ENCODE measurements around the gene FANCC.
A peak's percentile ranks its signal among the peaks of the same experiment; 100 is the strongest.

Gene FANCC

GRCh38 chr9:95092262-95093072 is 225.0 kb downstream of the FANCC start:
- DNase-seq (ENCODE audit: low read depth, low spot score): peak; percentile 68
- peak overlapping the region; percentile 95 for H3K27ac ChIP-seq

DNA sequence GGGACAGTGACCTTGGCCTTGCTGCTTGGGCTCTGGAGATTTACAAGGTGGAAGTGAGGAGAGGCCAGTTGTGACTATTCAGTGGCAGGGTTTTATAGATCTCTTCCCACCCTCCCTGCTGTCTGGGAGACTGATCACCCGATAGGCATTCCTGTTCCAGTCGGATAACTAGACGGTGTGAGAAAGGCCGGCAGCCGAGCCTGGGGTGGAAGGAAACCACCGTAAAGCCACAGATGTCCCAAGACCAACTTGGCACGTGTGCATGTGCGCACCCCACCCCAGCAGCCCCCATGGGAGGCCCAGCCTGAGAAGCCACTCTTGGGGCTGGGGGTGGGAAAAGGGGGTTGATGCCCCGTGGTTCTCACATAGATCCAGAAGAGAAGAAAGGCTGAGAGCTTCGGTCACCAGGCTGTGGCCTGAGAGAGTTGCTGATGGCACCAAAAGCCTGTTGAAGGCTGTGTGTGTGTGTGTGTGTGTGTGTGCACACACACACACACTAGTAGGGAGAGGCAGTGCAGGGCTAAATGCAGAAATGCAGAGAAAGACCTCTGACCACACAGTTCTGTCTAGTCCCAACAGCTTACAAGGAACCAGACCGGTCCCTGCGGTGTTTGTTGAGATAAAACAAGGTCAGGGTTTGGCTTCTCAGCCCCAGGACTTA is 225.8 kb downstream of the FANCC start:
- H3K27ac ChIP-seq: peak overlapping the region; percentile 95
- no peak for DNase-seq (ENCODE audit: low read depth, low spot score)

GRCh38 chr9:95090871-95091577 is 226.5 kb downstream of the FANCC start:
- peak overlapping the region; percentile 95 for H3K27ac ChIP-seq
- no peak for DNase-seq (ENCODE audit: low read depth, low spot score)

DNA sequence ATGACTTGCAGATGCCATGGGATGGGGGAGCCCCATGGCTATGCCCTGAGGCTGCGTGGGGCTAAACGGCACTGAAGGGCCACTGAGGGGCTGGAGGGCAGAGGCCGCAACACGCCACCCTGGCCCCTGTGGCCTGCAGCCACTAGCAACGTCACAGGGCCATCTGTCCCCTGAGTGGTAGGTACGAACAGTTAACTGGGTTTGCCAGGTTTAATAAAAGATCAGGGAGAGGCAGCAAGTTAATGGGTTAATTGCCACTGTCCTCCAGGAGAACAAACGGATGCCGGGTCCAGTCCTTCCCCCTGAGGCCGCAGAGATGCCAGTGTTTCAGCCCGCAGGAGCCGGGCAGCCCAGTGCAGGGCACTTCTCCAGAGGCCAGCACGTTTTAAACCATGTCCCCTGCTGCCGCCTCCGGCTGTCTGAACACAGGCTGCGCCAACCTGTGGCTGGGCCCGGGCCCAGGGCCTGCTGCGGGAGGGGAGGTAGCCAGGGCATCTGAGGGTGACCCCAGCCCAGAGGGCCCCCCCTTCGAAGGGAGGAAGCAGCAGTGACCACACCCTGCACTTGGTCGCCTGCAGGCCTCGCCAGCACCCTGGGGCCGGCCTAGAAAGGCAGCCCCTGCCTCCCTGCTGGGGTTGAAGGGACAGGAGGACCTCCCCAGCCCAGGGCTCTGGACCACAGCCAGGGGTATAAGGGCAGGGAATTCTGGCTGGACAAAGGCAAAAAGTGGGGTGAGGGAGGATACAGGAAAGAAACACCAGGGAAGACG is 227.3 kb downstream of the FANCC start:
- peak overlapping the region; percentile 95 for H3K27ac ChIP-seq
- no peak for DNase-seq (ENCODE audit: low read depth, low spot score)

DNA sequence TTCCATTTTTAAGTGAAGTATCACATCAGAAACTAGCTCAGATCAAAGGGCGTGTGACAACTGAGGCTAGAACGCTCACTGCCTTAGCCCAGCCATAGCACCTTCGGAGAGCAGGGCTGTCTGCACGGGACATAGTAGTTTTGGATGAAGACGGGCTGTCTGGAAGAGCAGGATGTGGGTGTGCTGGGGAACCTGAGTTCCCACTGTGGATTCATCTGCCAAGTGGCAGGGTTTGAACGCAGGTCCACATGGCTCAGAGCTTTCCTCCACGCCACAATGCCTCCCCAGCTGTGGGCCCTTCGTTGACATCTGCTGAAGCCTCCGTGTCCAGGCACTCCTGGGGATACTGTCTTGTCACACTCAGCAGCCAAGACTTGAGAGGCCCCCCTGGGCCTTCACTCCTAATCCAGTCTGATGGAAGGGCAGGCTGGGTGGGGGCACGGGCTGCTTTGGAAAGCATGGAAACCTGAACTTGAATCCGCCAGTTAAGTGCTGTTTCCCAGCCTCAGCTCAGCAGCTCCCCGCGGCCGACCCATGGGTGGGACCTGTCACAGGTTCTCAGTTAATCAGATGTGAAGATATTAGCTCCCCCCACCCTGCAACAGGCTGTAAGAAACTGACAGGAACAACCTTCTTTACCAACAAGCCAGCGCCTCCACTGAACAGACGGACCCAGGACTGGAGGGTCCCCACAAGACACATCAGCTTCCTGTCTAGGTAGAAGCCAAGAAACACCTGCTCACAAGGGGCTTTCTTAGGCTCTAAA is 228.1 kb downstream of the FANCC start:
- peak overlapping the region; percentile 95 for H3K27ac ChIP-seq

DNA sequence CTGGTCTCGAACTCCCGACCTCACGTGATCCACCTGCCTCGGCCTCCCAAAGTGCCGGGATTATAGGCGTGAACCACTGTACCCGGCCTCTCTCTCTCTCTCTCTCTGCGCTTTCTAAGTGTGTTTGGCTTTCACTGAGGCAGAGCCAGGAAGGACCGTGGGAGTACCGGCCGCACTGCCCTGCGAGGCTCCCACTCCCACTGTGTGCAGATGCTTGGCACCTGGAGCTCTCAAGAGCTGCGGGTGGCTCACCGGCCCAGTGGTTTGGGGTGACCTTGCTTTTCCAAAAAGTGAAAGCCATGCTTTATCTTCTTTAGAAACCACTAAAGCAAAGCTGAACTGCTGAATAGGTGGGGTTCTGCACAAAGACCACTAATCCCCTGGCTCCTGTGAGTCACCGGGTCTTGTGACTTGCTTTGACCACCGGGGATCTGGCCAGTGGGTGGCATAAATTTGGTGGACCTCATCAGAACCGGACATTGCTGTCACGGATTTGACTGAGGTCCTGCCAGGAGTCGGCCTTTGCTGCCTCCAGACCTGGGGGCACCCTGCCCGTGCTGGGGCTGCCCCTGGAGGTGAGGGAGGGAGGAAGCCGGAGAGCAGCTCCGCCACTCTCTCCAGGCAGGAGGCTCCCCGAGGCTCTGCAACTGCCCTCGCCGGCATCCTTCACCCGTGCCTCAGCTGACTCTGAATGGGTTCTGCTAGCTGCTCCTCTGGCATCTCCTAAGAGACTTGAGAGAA is 228.9 kb downstream of the FANCC start:
- H3K27ac ChIP-seq: no peak overlapping the region
- DNase-seq (ENCODE audit: low read depth, low spot score): no peak

More for the DNA sequence above, 228.1 kb downstream of the FANCC start:
- no peak for DNase-seq (ENCODE audit: low read depth, low spot score)

- no peak for DNase-seq (ENCODE audit: low read depth, low spot score)
- peak overlapping the region; percentile 4 for H3K27ac ChIP-seq
Observed at GRCh38 chr9:95087659-95088242, 229.8 kb downstream of the FANCC start.

DNA sequence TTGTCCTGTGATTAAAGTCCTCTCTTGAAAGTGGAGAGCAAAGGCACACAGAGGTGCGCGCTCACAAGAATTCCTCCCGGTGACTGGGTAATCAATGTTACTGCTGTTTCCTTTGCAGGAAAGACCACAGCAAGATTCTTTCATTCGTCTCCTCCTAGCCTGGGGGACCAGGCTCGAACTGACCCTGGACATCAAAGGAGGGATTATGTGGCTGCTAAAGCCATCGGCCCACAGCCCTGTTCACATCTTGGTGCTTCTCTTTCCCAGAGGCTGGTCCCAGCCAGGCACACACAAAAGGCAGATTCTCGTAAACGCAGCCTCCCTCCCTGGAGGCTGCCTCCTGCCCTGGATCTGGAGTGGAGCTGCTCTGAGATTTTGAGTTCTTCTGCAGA is 230.9 kb downstream of the FANCC start:
- peak overlapping the region; percentile 16 for H3K27ac ChIP-seq
- no peak for DNase-seq (ENCODE audit: low read depth, low spot score)

DNA sequence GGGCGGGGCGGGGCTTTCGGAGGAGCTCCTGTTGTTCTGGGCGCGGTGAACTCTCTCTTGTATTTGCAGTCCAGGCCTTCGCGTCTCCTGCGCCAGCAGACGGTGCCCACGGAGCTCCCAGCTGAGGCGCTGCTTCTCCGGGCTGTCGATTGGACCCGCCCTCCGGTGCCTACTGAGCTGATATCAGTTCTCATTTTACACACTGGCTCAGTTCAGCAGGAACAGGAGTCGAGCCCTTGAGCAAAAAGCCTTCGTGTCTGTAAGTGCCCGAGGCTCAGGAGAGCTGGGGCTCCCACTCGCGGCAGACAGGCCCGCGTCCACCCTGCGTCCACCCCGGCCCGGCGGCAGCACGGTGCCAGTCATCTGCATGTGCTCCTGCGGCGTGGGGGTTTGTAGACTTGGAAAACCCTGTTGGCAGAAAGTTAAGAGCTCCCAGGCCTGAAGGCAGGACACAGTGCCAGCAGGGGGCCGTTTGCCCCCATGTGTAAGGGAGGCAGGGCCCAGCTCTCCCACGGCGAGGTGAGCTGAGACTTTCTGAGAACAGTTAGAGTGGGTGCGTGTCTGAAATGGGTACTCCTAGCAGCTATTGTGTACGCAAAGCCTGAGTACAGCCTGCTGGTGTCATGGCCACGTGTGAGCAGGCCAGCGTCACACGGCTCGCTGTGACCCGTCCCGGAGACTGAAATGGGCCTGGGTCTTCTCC is 231.5 kb downstream of the FANCC start:
- peak overlapping the region; percentile 16 for H3K27ac ChIP-seq
- no peak for DNase-seq (ENCODE audit: low read depth, low spot score)

GRCh38 chr9:95085036-95085770 is 232.3 kb downstream of the FANCC start:
- DNase-seq (ENCODE audit: low read depth, low spot score): no peak
- peak overlapping the region; percentile 12 for H3K27ac ChIP-seq

- peak overlapping the region; percentile 12 for H3K27ac ChIP-seq
- DNase-seq (ENCODE audit: low read depth, low spot score): no peak
Observed at GRCh38 chr9:95084254-95084934, 233.1 kb downstream of the FANCC start.

- DNase-seq (ENCODE audit: low read depth, low spot score): no peak
- no peak overlapping the region for H3K27ac ChIP-seq
Observed at GRCh38 chr9:95083086-95083768, 234.3 kb downstream of the FANCC start.

- DNase-seq (ENCODE audit: low read depth, low spot score): no peak
- no peak overlapping the region for H3K27ac ChIP-seq
Observed at GRCh38 chr9:95082401-95083084, 235.0 kb downstream of the FANCC start.

- no peak for DNase-seq (ENCODE audit: low read depth, low spot score)
- H3K27ac ChIP-seq: no peak overlapping the region
Observed at GRCh38 chr9:95081998-95082397, 235.5 kb downstream of the FANCC start.

GRCh38 chr9:95080961-95081647 is 236.4 kb downstream of the FANCC start:
- no peak for DNase-seq (ENCODE audit: low read depth, low spot score)
- no peak overlapping the region for H3K27ac ChIP-seq
